GM19397 (cell line): ENCODE measurements around the gene OR13D1.
"Not testable (repeated sequence)": the region's sequence is repeated elsewhere in the genome, so short reads cannot be mapped to it uniquely, and the experiment has no call there.

Source experiments
- ATAC-seq: cut with Tn5 transposase; IDR thresholded peaks from one replicate; pipeline ENCODE4 v1.9.1; 2021; ENCODE audit warnings: mild to moderate bottlenecking, moderate library complexity; ENCODE audit not compliant: unreplicated experiment

OR13D1 gene

DNA sequence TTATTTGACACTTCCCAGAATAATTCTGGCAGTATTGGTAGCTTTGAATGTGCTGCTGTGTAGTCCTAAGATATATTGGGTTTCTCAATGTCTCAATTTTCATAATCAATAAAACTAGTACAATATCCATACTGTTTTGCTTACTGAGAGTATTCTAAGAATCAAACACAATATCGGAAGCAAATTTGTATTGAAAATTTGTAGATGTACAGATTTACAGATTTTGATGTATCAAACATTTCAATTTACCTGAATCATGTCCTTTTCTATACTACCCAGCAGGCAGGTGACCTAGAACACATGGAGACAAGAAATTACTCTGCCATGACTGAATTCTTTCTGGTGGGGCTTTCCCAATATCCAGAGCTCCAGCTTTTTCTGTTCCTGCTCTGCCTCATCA lies at the start of gene OR13D1:
OR13D1 (plus strand) TSS at position 301 of the 400 bp plus-strand sequence; CDS start at position 301, 0 bp downstream.
- ATAC-seq, result no peak

GRCh38 chr9:104658496-104659195 lies 35.7 kb upstream of the OR13D1 start:
- ATAC-seq, result peak; percentile 51

- no peak for ATAC-seq
Observed at GRCh38 chr9:104675611-104676010, 18.7 kb upstream of the OR13D1 start.

DNA sequence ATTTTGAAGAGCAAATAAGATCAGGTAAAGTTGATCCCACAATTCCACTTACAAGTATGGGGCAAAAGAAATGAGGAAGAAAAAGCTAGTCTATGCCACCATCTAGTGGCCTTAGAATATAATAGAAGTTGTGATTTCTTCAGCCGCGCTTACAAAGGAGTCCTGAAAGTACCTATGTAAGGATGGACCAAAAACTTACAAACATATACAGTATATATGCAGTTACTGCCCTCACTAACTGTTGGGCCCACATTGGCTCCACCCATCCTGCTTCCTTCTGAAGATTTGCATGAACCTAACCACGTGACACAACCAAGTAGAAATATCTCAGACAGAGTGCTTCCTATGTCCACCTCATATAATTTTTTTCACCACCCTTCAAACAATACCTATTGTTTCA lies 11.7 kb upstream of the OR13D1 start:
- ATAC-seq, result peak; percentile 71

DNA sequence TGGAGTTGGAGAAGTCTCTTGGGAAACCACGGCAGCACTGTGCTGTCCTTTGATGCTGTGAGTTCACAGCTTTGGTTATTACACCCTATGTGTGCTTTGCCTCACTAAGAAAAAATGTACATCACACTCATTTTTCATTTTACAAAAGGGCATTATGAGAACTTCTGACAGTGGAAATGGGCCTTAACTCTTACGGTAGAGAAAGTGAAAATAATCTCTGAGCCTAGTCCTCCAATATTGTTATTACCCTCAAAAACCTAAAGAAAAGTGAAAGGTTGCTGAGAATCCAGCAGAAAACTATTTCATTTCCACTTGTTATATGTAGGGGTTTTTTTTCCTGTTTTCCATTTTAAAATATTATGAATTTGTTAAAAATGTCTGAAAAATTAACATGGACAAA lies 8.2 kb upstream of the OR13D1 start:
- ATAC-seq, result no peak

- no peak for ATAC-seq
Observed at GRCh38 chr9:104700306-104700705, 6.0 kb downstream of the OR13D1 start.

- not testable (repeated sequence) for ATAC-seq
Observed at GRCh38 chr9:104708737-104709136, 14.4 kb downstream of the OR13D1 start.

DNA sequence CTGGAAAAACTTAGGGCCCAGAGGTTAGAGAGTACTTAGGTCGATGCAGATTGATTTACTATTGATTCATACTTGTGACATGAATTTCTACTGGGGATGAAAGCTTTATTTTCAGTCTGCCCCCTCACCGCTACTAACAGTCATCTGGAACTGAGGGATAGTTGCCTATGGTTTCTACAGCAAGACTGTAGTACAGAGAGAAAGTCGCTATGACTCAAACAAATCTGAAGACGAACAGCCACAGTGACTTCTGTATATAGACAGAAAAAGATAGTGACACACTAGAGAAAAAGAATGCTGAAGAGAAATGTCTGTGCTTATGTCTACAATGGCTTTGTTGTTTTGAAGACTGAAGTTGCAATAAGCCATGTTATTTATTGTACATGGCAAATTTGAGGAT lies 17.3 kb downstream of the OR13D1 start:
- no peak for ATAC-seq

- ATAC-seq, result no peak
Observed at GRCh38 chr9:104725014-104725413, 30.7 kb downstream of the OR13D1 start.

GRCh38 chr9:104738452-104738851 lies 44.1 kb downstream of the OR13D1 start:
- no peak for ATAC-seq

- ATAC-seq, result no peak
Observed at GRCh38 chr9:104740621-104741020, 46.3 kb downstream of the OR13D1 start.

DNA sequence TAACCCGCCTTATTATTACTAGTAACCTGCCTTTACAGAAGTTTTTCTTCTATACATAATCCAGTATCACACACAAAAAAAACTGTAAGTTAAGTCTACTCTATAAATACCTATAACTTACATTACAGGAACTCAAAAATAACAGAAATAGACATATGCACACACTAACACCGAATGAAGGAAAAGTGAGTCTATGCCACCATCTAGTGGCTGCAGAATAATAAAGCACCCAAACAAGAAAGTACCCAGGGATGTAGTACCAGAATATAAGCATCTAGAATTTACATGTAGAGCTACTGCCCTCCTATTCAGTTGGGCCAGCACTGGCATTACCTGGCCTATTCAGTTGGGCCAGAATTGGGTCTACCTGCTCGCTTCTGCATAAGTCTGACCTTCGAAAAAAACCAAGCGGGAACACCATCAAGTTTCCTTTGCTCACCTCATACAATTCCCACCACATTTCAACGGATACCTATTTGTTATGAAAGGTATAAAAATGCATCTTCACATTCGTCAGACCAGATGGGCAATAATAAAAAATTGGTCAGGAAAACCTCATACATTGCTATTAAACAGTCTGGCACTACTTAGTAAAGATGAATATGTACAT lies 49.2 kb downstream of the OR13D1 start:
- peak; percentile 28 for ATAC-seq
